H1 (cell line): Measurements from ENCODE around the gene NTMT1. TPM values are rescaled to one million over a fixed set of nuclear protein-coding genes. Genes with fewer than 3 reads are reported as not detected.
A peak's percentile ranks its signal among the peaks of the same experiment; 100 is the strongest.

Experiments
- CTCF ChIA-PET: fragments of 300-600 bp; sonication (Branson Sonifier 250); formaldehyde crosslinking; loops from one replicate; lab custom pipeline; 2021; ENCODE audit not compliant: partially characterized antibody; lab: Charles Lee
- POLR2A ChIA-PET: fragments of 300-600 bp; sonication (Branson Sonifier 250); formaldehyde crosslinking; loops from one replicate; lab custom pipeline; 2021; ENCODE audit warnings: inconsistent platforms; ENCODE audit not compliant: partially characterized antibody; lab: Charles Lee
- DNase-seq, 2 experiments: peaks; one replicate each; pipeline versions ENCODE4 v3.0.0 to v3.0.0-alpha.2; 2010 to 2022; ENCODE audit warnings: low spot score in 2 of 2, low read depth in 1 of 2, mixed read lengths in 1 of 2
- FAIRE-seq: peaks from 2 replicates; lab custom pipeline; 2011; peaks lifted over from hg19 to GRCh38; lab: Jason Lieb, UNC
- H2AFZ ChIP-seq: 2 replicates; pipeline ENCODE4 v1.8.1; 2012; ENCODE audit warnings: low read length, inconsistent platforms
- H2AK5ac ChIP-seq: 2 replicates; pipeline ENCODE4 v1.6.1; 2013; ENCODE audit warnings: low read depth, low read length
- H2BK120ac ChIP-seq: replicated peaks from 2 replicates; pipeline ENCODE3; 2013; ENCODE audit warnings: low read depth, low read length, inconsistent platforms
- H2BK12ac ChIP-seq: 2 replicates; pipeline ENCODE4 v1.6.1; 2013; ENCODE audit warnings: low read depth, low read length
- H2BK15ac ChIP-seq: 2 replicates; pipeline ENCODE4 v1.6.1; 2013; ENCODE audit warnings: low read length
- H2BK20ac ChIP-seq: 2 replicates; pipeline ENCODE4 v1.6.1; 2013; ENCODE audit warnings: low read length
- H2BK5ac ChIP-seq: 2 replicates; pipeline ENCODE4 v1.6.1; 2013; ENCODE audit warnings: low read depth, low read length
- H3K14ac ChIP-seq: 2 replicates; pipeline ENCODE4 v1.6.1; 2013; ENCODE audit warnings: inconsistent platforms; ENCODE audit not compliant: insufficient read length
- H3K18ac ChIP-seq: 2 replicates; pipeline ENCODE4 v1.6.1; 2013; ENCODE audit warnings: low read length; ENCODE audit errors: extremely low read depth
- H3K23ac ChIP-seq: 2 replicates; pipeline ENCODE4 v1.6.1; 2013; ENCODE audit warnings: inconsistent platforms; ENCODE audit not compliant: insufficient read length
- H3K23me2 ChIP-seq: 2 replicates; pipeline ENCODE4 v1.6.1; 2013; ENCODE audit warnings: low read depth, low read length
- H3K27ac ChIP-seq: 2 replicates; pipeline ENCODE4 v1.6.1; 2011; ENCODE audit warnings: low read depth, low read length, inconsistent platforms
- H3K27me3 ChIP-seq, 4 experiments: replicated peaks in 1 of 4; 1 replicate in 1 of 4; 2 replicates in 3 of 4; pipeline versions ENCODE4 v1.6.1 to v1.8.1; 2011 to 2013; ENCODE audit warnings: low read length in 3 of 4, mild to moderate bottlenecking in 3 of 4, inconsistent platforms in 2 of 4, mixed read lengths in 2 of 4, moderate library complexity in 1 of 4; ENCODE audit not compliant: control insufficient read depth in 3 of 4, insufficient read depth in 3 of 4; ENCODE audit errors: extremely low read depth in 1 of 4
- H3K36me3 ChIP-seq, 4 experiments: 2 replicates each; pipeline versions ENCODE4 v1.6.1 to v1.8.1; 2011 to 2013; ENCODE audit warnings: mild to moderate bottlenecking in 4 of 4, low read length in 3 of 4, moderate library complexity in 2 of 4, control low read depth in 1 of 4, inconsistent platforms in 1 of 4; ENCODE audit not compliant: insufficient read depth in 4 of 4, control insufficient read depth in 2 of 4
- H3K4ac ChIP-seq: replicated peaks from 2 replicates; pipeline ENCODE3; 2013; ENCODE audit warnings: low read length, low read depth, mixed read lengths, inconsistent platforms; ENCODE audit not compliant: insufficient read length
- H3K4me1 ChIP-seq, 4 experiments: replicated peaks in 1 of 4; 1 replicate in 1 of 4; 2 replicates in 3 of 4; pipeline versions ENCODE4 v1.6.1 to v1.8.1; 2011 to 2013; ENCODE audit warnings: low read length in 3 of 4, inconsistent platforms in 2 of 4, mixed read lengths in 1 of 4; ENCODE audit not compliant: insufficient read depth in 4 of 4, control insufficient read depth in 3 of 4
- H3K4me2 ChIP-seq, 2 experiments: 2 replicates each; pipeline versions ENCODE4 v1.6.1 to v1.8.1; 2011 to 2013; ENCODE audit warnings: low read depth in 2 of 2, low read length in 2 of 2, control low read depth in 1 of 2, inconsistent platforms in 1 of 2, mild to moderate bottlenecking in 1 of 2; ENCODE audit not compliant: insufficient read depth in 1 of 2
- H3K4me3 ChIP-seq, 4 experiments: fragments of 200-600, 300-600 bp in 1 of 4; sonication (generic), shearing (Covaris generic), sonication (Bioruptor Twin) in 1 of 4; 2 replicates each; pipeline versions ENCODE4 v1.5.1 to v1.8.1; 2011 to 2016; ENCODE audit warnings: low read length in 4 of 4, low read depth in 3 of 4, control low read depth in 2 of 4, inconsistent platforms in 2 of 4, mild to moderate bottlenecking in 2 of 4, mixed read lengths in 1 of 4, moderate library complexity in 1 of 4; ENCODE audit not compliant: insufficient read depth in 2 of 4; ENCODE audit errors: extremely low read depth in 1 of 4
- H3K56ac ChIP-seq: replicated peaks from 2 replicates; pipeline ENCODE3; 2013; ENCODE audit warnings: low read depth, mild to moderate bottlenecking, mixed read lengths, low read length, inconsistent platforms; ENCODE audit not compliant: insufficient read length
- H3K79me1 ChIP-seq: 2 replicates; pipeline ENCODE4 v1.6.1; 2013; ENCODE audit warnings: low read depth, low read length, control low read depth
- H3K79me2 ChIP-seq, 2 experiments: 2 replicates each; pipeline versions ENCODE4 v1.6.1 to v1.8.1; 2012 to 2013; ENCODE audit warnings: low read length in 2 of 2, mild to moderate bottlenecking in 2 of 2, inconsistent platforms in 1 of 2; ENCODE audit not compliant: insufficient read depth in 2 of 2, control insufficient read depth in 1 of 2
- H3K9ac ChIP-seq, 4 experiments: replicated peaks in 1 of 4; 1 replicate in 1 of 4; 2 replicates in 3 of 4; pipeline versions ENCODE4 v1.6.1 to v1.8.1; 2011 to 2013; ENCODE audit warnings: low read depth in 3 of 4, low read length in 3 of 4, control low read depth in 2 of 4, mild to moderate bottlenecking in 2 of 4, moderate library complexity in 2 of 4, inconsistent platforms in 1 of 4; ENCODE audit errors: extremely low read depth in 1 of 4
- H3K9me3 ChIP-seq, 2 experiments: 2 replicates each; pipeline versions ENCODE4 v1.6.1 to v1.8.1; 2012 to 2013; ENCODE audit warnings: mild to moderate bottlenecking in 2 of 2, moderate library complexity in 2 of 2, control low read depth in 1 of 2, inconsistent platforms in 1 of 2, low read depth in 1 of 2, low read length in 1 of 2, mixed read lengths in 1 of 2; ENCODE audit not compliant: insufficient read depth in 2 of 2
- H4K20me1 ChIP-seq, 2 experiments: replicated peaks in 1 of 2; 2 replicates each; pipeline versions ENCODE3 to v1.8.1; 2011 to 2013; ENCODE audit warnings: inconsistent platforms in 2 of 2, low read length in 2 of 2, mild to moderate bottlenecking in 1 of 2; ENCODE audit not compliant: insufficient read depth in 2 of 2, control insufficient read depth in 1 of 2
- H4K5ac ChIP-seq: 2 replicates; pipeline ENCODE4 v1.6.1; 2013; ENCODE audit warnings: low read length, low read depth, mixed read lengths, inconsistent platforms; ENCODE audit not compliant: insufficient read length
- H4K8ac ChIP-seq: 2 replicates; pipeline ENCODE4 v1.8.0; 2013; ENCODE audit warnings: mild to moderate bottlenecking, moderate library complexity, low read length, inconsistent platforms; ENCODE audit not compliant: insufficient read depth; ENCODE audit errors: extremely low read depth
- H4K91ac ChIP-seq: replicated peaks from 2 replicates; pipeline ENCODE3; 2013; ENCODE audit warnings: low read length, mixed read lengths, inconsistent platforms; ENCODE audit not compliant: insufficient read length
- E2F6 ChIP-seq: IDR thresholded peaks from 2 replicates; pipeline ENCODE4 v1.6.1; 2012; ENCODE audit warnings: inconsistent platforms
- HDAC2 ChIP-seq, 2 experiments: fragments of 300-600 bp in 1 of 2; sonication (generic) in 1 of 2; IDR thresholded peaks; 2 replicates each; pipeline ENCODE4 v1.6.1; 2011 to 2012; ENCODE audit warnings: low read depth in 2 of 2, low read length in 2 of 2, mild to moderate bottlenecking in 2 of 2, moderate library complexity in 2 of 2, borderline replicate concordance in 1 of 2, inconsistent platforms in 1 of 2
- JUN ChIP-seq: IDR thresholded peaks from 2 replicates; pipeline ENCODE4 v1.6.1; 2011; ENCODE audit warnings: low read depth, mild to moderate bottlenecking, improper control_type of control experiment, low read length
- JUND ChIP-seq: IDR thresholded peaks from 2 replicates; pipeline ENCODE4 v1.6.1; 2011; ENCODE audit warnings: mild to moderate bottlenecking, improper control_type of control experiment, low read length
- KDM4A ChIP-seq: IDR thresholded peaks from one replicate; pipeline ENCODE4 v1.7.1; 2012; ENCODE audit warnings: low read depth, mild to moderate bottlenecking, moderate library complexity, low read length, inconsistent platforms; ENCODE audit not compliant: severe bottlenecking
- SIN3A ChIP-seq, 2 experiments: IDR thresholded peaks in 1 of 2; conservative IDR thresholded peaks in 1 of 2; 2 replicates each; pipeline ENCODE4 v1.6.1; 2011 to 2012; ENCODE audit warnings: low read length in 2 of 2, improper control_type of control experiment in 1 of 2, low read depth in 1 of 2, mild to moderate bottlenecking in 1 of 2
- TBP ChIP-seq: IDR thresholded peaks from 2 replicates; pipeline ENCODE4 v1.6.1; 2011; ENCODE audit warnings: low read depth, low read length, improper control_type of control experiment
- YY1 ChIP-seq: IDR thresholded peaks from 2 replicates; pipeline ENCODE4 v1.6.1; 2011; ENCODE audit warnings: low read depth, mild to moderate bottlenecking, low read length
- WGBS, 2 experiments: shearing (Covaris generic) in 1 of 2; methylation state at CpG; one replicate each; pipeline versions ENCODE4 v1.1.6 to v1.1.7; 2013 to 2015; ENCODE audit warnings: low lambda C conversion rate in 2 of 2, mixed read lengths in 2 of 2, inconsistent platforms in 1 of 2, low coverage in 1 of 2, missing lambda C conversion rate in 1 of 2; ENCODE audit not compliant: insufficient replicate concordance in 2 of 2, insufficient coverage in 1 of 2, insufficient read length in 1 of 2; ENCODE audit errors: extremely low coverage in 1 of 2, missing lambda C conversion rate in 1 of 2; 5-methylcytosine and 5-hydroxymethylcytosine counted together
- polyA plus RNA-seq, 7 experiments: library from polyadenylated mRNA; depleted of rRNA in 3 of 7; stranded (reverse) in 5 of 7; unstranded in 2 of 7; fragments of >200 nt in 5 of 7; fragments of 200-250 nt in 2 of 7; gene quantifications; 1 replicate in 5 of 7; 2 replicates in 1 of 7; 4 replicates in 1 of 7; pipeline versions ENCODE4 v1.2.1 to v1.2.3, GENCODE V29; 2011 to 2013; ENCODE audit warnings: missing spikeins in 2 of 7, mixed read lengths in 2 of 7
- total RNA-seq: library from RNA; stranded (reverse); fragmentation: NEBNext Ultra II Directional; extraction: Animal tissue kit (Norgen Biotek cat#: 25700); gene quantifications from 2 replicates; pipeline ENCODE4 v1.2.1, GENCODE V29; 2021
- TF ChIP-seq, protein P1 (sequence below): IDR thresholded peaks from 2 replicates; pipeline ENCODE4 v1.6.1; 2012; ENCODE audit warnings: inconsistent platforms

The NTMT1 gene
- total and polyA plus RNA-seq, 2 of the 8 experiments (the other 6 are each of a cell fraction or from before 2014, with no cell fraction given), result 66.8 to 70.2 TPM

- peak overlapping the region; percentile 52 to 70 (median 55) for H3K4me3 ChIP-seq
- H3K79me2 ChIP-seq, result no peaks in the 10 kb centered on the region
- WGBS, 2 experiments, result 4% methylated on average over 26 of the region's 57 CpGs; no CpG with 5 or more reads in 1 of the 2 experiments
- FAIRE-seq, result no peak
- H4K8ac ChIP-seq, result peak overlapping the region; percentile 88
- H3K23me2 ChIP-seq, result peaks cover 10% of the 10 kb centered on the region; the same call in 1 of the 2 replicates
- H2BK5ac ChIP-seq, result peak overlapping the region; percentile 77; the same call in 1 of the 2 replicates
- peak overlapping the region; percentile 81 to 98 for H3K4me2 ChIP-seq
- no peaks in the 10 kb centered on the region for H3K79me1 ChIP-seq
- H2AFZ ChIP-seq, result no peak overlapping the region
- H2AK5ac ChIP-seq, result 0 out of 2 replicates have a peak overlapping the region, but pooled peaks have one; percentile 24
- H3K9ac ChIP-seq, result no peak overlapping the region; a peak in 1 of 7 replicates
- CTCF ChIA-PET, result interaction anchor here (0.9 to 3.6 kb wide), 12 partner anchors 9 to 462 kb away, joined by 3 to 12 read pairs (median 5); no protein-coding TSS in a partner anchor
- peak overlapping the region; percentile 72; the same call in 1 of the 2 replicates for H2BK15ac ChIP-seq
- POLR2A ChIA-PET, result interaction anchor here (0.6 to 2.5 kb wide), 16 partner anchors 8 to 448 kb away, joined by 3 to 8 read pairs (median 6); partner anchors contain the start of gene IER5L
- no peak overlapping the region for H3K56ac ChIP-seq
- no peak overlapping the region for H3K23ac ChIP-seq
- peak overlapping the region; percentile 2 for H4K91ac ChIP-seq
- DNase-seq, result peak in 1 of 2 experiments; percentile 76
- H3K27me3 ChIP-seq, result peaks cover 0 to 29% (median 18%) of the 10 kb centered on the region in 4 experiments; a peak in 6 of 7 replicates
- H2BK120ac ChIP-seq, result peak overlapping the region; percentile 39
- H3K36me3 ChIP-seq, result no peaks in the 10 kb centered on the region
- H3K4me1 ChIP-seq, result peaks cover 0 to 21% (median 14%) of the 10 kb centered on the region in 4 experiments; a peak in 6 of 7 replicates
- no peak overlapping the region for H3K27ac ChIP-seq
- no peaks in the 10 kb centered on the region for H3K9me3 ChIP-seq
- H2BK12ac ChIP-seq, result peak overlapping the region; percentile 88; the same call in 1 of the 2 replicates
- no peak overlapping the region for H3K14ac ChIP-seq
- peak overlapping the region; percentile 63 for H4K5ac ChIP-seq
- no peak overlapping the region for H2BK20ac ChIP-seq
- TF ChIP-seq, protein P1, sequence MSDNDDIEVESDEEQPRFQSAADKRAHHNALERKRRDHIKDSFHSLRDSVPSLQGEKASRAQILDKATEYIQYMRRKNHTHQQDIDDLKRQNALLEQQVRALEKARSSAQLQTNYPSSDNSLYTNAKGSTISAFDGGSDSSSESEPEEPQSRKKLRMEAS, result 0 out of 2 replicates have a peak, but pooled peaks have one; percentile 48
- TF ChIP-seq HDAC2 (IDR thresholded peaks at IDR 0.05; ENCODE audit: borderline replicate concordance in 1 of 2, low read depth in 2 of 2, low read length in 2 of 2), result no peak
- TF ChIP-seq SIN3A (conservative IDR thresholded peaks at IDR 0.05 in 1 of 2, IDR thresholded peaks at IDR 0.05 in 1 of 2; ENCODE audit: low read depth in 1 of 2, low read length in 2 of 2), result no peak
- no peak for TF ChIP-seq JUND
- TF ChIP-seq JUN, result no peak
- TF ChIP-seq KDM4A, result peak; percentile 31
- TF ChIP-seq E2F6, result no peak
- TF ChIP-seq TBP, result no peak
- TF ChIP-seq YY1, result no peak
- TF ChIP-seq, all 59 proteins: peak for 2
- no peaks in the 10 kb centered on the region for H4K20me1 ChIP-seq
- peak overlapping the region; percentile 90 for H3K18ac ChIP-seq
- peak overlapping the region; percentile 87 for H3K4ac ChIP-seq
These were observed 28.4 kb upstream of the NTMT1 start for GRCh38 chr9:129597355-129598088.
